Panc1 (cell line): ENCODE measurements around the gene ACVR1B. TPM values are rescaled to one million over a fixed set of nuclear protein-coding genes. Genes with fewer than 3 reads are reported as not detected.

Source experiments
- ATAC-seq: fragments of 200-7000 bp; cut with Tn5 transposase; 2 replicates; pipeline ENCODE4 v1.9.1; 2020; ENCODE audit warnings: mild to moderate bottlenecking, moderate library complexity
- Bru-seq: library from RNA; stranded (reverse); fragments of 400-500 nt; gene quantifications from one replicate; lab custom pipeline; 2021; lab: Mats Ljungman, UMichigan
- BruChase-seq, 2 experiments: library from RNA; stranded (reverse); fragments of 400-500 nt; gene quantifications; one replicate each; lab custom pipeline; 2021; lab: Mats Ljungman, UMichigan
- BruUV-seq: library from RNA; stranded (reverse); fragments of 400-500 nt; replicated peaks from 2 replicates; lab custom pipeline; 2021; lab: Mats Ljungman, UMichigan
- CTCF ChIA-PET: fragments of 300-600 bp; sonication (Branson Sonifier 250); formaldehyde crosslinking; loops from one replicate; lab custom pipeline; 2022; ENCODE audit warnings: antibody characterized with exemption; lab: Charles Lee
- POLR2A ChIA-PET: fragments of 300-600 bp; sonication (Branson Sonifier 250); formaldehyde crosslinking; loops from one replicate; lab custom pipeline; 2022; ENCODE audit warnings: antibody characterized with exemption; lab: Charles Lee
- DNase-seq: peaks from one replicate; pipeline ENCODE4 v3.0.0-alpha.2; 2010; ENCODE audit warnings: low read depth, low spot score
- H3K27ac ChIP-seq: 2 replicates; pipeline ENCODE4 v1.5.1; 2011; ENCODE audit warnings: mild to moderate bottlenecking, low read length, inconsistent platforms
- H3K27me3 ChIP-seq: fragments of 200-500 bp; sonication (Bioruptor generic); 2 replicates; pipeline ENCODE4 v1.6.0; 2014; ENCODE audit warnings: low read length, inconsistent platforms; ENCODE audit not compliant: control insufficient read depth, insufficient read depth
- H3K36me3 ChIP-seq: fragments of 200-500 bp; sonication (Bioruptor generic); 2 replicates; pipeline ENCODE4 v1.5.1; 2014; ENCODE audit warnings: inconsistent platforms, mild to moderate bottlenecking, low read length, moderate library complexity; ENCODE audit not compliant: control insufficient read depth, insufficient read depth
- H3K4me1 ChIP-seq: 2 replicates; pipeline ENCODE4 v1.5.1; 2011; ENCODE audit warnings: inconsistent platforms, mild to moderate bottlenecking, low read length, moderate library complexity; ENCODE audit not compliant: control insufficient read depth, insufficient read depth
- H3K4me3 ChIP-seq, 2 experiments: 2 replicates each; pipeline ENCODE4 v1.5.1; 2011 to 2012; ENCODE audit warnings: low read depth in 2 of 2, low read length in 2 of 2, mild to moderate bottlenecking in 2 of 2, inconsistent platforms in 1 of 2, moderate library complexity in 1 of 2
- H3K9me3 ChIP-seq: fragments of 200-500 bp; sonication (Bioruptor generic); 2 replicates; pipeline ENCODE4 v1.5.1; 2014; ENCODE audit warnings: low read depth, mild to moderate bottlenecking, inconsistent platforms, low read length, moderate library complexity; ENCODE audit not compliant: control insufficient read depth, insufficient read depth
- POLR2AphosphoS5 ChIP-seq: IDR thresholded peaks from 2 replicates; pipeline ENCODE4 v1.6.1; 2012; ENCODE audit warnings: mild to moderate bottlenecking, low read depth, low read length, moderate library complexity
- SIN3A ChIP-seq: IDR thresholded peaks from 2 replicates; pipeline ENCODE4 v1.6.1; 2012; ENCODE audit warnings: low read depth, mild to moderate bottlenecking, low read length, moderate library complexity, borderline replicate concordance; ENCODE audit not compliant: insufficient read depth
- TCF7L2 ChIP-seq: IDR thresholded peaks from 2 replicates; pipeline ENCODE4 v1.6.1; 2011; ENCODE audit warnings: mild to moderate bottlenecking, low read depth, low read length, inconsistent platforms
- in situ Hi-C: cut with HindIII; loops from 2 replicates; pipeline ENCODE4 v1.10.0; 2016; ENCODE audit warnings: low sequenced_read_pairs, low pct_unique_long_range_greater_than_20kb
- intact Hi-C: fragments of 100-400 bp; cut with micrococcal nuclease; formaldehyde crosslinking; loops from one replicate; pipeline ENCODE4 v1.10.0; 2022; ENCODE audit not compliant: unreplicated experiment
- long read RNA-seq: library from polyadenylated mRNA; unstranded; transcript quantifications from one replicate; pipeline ENCODE4 v2.0.0, GENCODE V29; 2021; ENCODE audit not compliant: unreplicated experiment
- polyA plus RNA-seq: library from polyadenylated mRNA; unstranded; fragments of >200 nt; gene quantifications from one replicate; pipeline ENCODE4 v1.2.1, GENCODE V29; 2012; ENCODE audit warnings: missing spikeins; ENCODE audit not compliant: insufficient read length
- total RNA-seq: library from RNA; stranded (reverse); gene quantifications from one replicate; pipeline ENCODE4 v1.2.1, GENCODE V29; 2021; ENCODE audit not compliant: unreplicated experiment
- TF ChIP-seq, protein P1 (sequence below): fragments of 450-650 bp; IDR thresholded peaks from 2 replicates; pipeline ENCODE4 v1.5.1; 2017; ENCODE audit warnings: mild to moderate bottlenecking
- TF ChIP-seq, protein P2 (sequence below), 2 experiments: IDR thresholded peaks; 2 replicates each; pipeline ENCODE4 v1.6.1; 2011 to 2012; ENCODE audit warnings: low read depth in 2 of 2, control low read depth in 1 of 2, low read length in 1 of 2, mild to moderate bottlenecking in 1 of 2, moderate library complexity in 1 of 2; ENCODE audit not compliant: insufficient read depth in 1 of 2

The ACVR1B gene
- total RNA-seq (23.0 TPM), Bru-seq, nascent RNA (percentile 67 among the genes with signal in this experiment), BruChase-seq, experiment 1, labeled RNA remaining after a 2-hour chase (percentile 71 among the genes with signal in this experiment), BruChase-seq, experiment 2, labeled RNA remaining after a 6-hour chase (percentile 72 among the genes with signal in this experiment)
- polyA plus RNA-seq: 20.1 TPM
- long read RNA-seq, partial matches to known transcripts: 1 of 2 reads
- long read RNA-seq, other reads (novel, unspliced or antisense): 1 of 2 reads

DNA sequence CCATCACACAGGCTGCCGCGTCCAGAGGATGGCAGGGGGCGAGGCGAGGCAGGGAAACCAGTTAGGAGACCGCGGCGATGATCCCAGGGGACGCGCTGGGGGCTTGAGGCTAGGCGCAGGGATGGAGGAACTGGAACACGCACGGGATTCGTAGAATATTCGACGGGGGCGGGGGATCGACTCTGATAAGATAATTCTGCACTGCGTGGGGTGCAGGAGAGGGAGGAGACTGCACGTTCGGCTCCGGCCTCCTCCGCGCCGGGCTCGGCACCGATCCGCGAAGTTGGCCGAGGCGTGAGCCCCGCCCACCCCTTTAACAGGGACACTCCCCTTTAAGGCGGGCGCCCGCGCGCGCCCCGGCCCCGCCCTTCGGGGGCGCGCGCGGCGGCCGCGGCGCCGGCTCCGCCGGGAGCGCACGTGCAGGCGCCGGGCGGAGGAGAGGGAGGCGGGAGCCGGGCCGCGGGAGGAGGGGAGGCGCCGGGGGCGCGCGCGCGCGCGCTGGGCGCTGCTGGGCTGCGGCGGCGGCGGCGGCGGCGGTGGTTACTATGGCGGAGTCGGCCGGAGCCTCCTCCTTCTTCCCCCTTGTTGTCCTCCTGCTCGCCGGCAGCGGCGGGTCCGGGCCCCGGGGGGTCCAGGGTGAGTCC lies at the start of gene ACVR1B:
Gene ACVR1B, plus strand, starts transcription at position 501 of the 644 bp plus-strand sequence. Its CDS starts 45 bp downstream, at position 546.
- H3K27me3 ChIP-seq: peaks cover 12% of the 10 kb centered on the region
- no TSS peak for BruUV-seq
- ChIA-PET CTCF (no interaction called here), POLR2A (no interaction called here)
- peak within 1 kb of the TSS; percentile 83 to 89 for H3K4me3 ChIP-seq
- in situ Hi-C loops (no loop called here), intact Hi-C loops (no loop called here)
- H3K9me3 ChIP-seq: no peaks in the 10 kb centered on the region
- TF ChIP-seq POLR2AphosphoS5 (no peak), TCF7L2 (no peak), SIN3A (no peak)
- TF ChIP-seq, protein P1, sequence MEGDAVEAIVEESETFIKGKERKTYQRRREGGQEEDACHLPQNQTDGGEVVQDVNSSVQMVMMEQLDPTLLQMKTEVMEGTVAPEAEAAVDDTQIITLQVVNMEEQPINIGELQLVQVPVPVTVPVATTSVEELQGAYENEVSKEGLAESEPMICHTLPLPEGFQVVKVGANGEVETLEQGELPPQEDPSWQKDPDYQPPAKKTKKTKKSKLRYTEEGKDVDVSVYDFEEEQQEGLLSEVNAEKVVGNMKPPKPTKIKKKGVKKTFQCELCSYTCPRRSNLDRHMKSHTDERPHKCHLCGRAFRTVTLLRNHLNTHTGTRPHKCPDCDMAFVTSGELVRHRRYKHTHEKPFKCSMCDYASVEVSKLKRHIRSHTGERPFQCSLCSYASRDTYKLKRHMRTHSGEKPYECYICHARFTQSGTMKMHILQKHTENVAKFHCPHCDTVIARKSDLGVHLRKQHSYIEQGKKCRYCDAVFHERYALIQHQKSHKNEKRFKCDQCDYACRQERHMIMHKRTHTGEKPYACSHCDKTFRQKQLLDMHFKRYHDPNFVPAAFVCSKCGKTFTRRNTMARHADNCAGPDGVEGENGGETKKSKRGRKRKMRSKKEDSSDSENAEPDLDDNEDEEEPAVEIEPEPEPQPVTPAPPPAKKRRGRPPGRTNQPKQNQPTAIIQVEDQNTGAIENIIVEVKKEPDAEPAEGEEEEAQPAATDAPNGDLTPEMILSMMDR: no peak
- TF ChIP-seq, protein P2, sequence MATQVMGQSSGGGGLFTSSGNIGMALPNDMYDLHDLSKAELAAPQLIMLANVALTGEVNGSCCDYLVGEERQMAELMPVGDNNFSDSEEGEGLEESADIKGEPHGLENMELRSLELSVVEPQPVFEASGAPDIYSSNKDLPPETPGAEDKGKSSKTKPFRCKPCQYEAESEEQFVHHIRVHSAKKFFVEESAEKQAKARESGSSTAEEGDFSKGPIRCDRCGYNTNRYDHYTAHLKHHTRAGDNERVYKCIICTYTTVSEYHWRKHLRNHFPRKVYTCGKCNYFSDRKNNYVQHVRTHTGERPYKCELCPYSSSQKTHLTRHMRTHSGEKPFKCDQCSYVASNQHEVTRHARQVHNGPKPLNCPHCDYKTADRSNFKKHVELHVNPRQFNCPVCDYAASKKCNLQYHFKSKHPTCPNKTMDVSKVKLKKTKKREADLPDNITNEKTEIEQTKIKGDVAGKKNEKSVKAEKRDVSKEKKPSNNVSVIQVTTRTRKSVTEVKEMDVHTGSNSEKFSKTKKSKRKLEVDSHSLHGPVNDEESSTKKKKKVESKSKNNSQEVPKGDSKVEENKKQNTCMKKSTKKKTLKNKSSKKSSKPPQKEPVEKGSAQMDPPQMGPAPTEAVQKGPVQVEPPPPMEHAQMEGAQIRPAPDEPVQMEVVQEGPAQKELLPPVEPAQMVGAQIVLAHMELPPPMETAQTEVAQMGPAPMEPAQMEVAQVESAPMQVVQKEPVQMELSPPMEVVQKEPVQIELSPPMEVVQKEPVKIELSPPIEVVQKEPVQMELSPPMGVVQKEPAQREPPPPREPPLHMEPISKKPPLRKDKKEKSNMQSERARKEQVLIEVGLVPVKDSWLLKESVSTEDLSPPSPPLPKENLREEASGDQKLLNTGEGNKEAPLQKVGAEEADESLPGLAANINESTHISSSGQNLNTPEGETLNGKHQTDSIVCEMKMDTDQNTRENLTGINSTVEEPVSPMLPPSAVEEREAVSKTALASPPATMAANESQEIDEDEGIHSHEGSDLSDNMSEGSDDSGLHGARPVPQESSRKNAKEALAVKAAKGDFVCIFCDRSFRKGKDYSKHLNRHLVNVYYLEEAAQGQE (IDR thresholded peaks at IDR 0.05; ENCODE audit: insufficient read depth in 1 of 2, low read depth in 2 of 2, low read length in 1 of 2): no peak
- H3K4me1 ChIP-seq: peaks cover 35% of the 10 kb centered on the region
- H3K27ac ChIP-seq: peak within 1 kb of the TSS; percentile 88
- peak; percentile 95 for ATAC-seq
- peak; percentile 41 for DNase-seq
- peaks cover 5% of the 10 kb centered on the region; the same call in 1 of the 2 replicates for H3K36me3 ChIP-seq

DNA sequence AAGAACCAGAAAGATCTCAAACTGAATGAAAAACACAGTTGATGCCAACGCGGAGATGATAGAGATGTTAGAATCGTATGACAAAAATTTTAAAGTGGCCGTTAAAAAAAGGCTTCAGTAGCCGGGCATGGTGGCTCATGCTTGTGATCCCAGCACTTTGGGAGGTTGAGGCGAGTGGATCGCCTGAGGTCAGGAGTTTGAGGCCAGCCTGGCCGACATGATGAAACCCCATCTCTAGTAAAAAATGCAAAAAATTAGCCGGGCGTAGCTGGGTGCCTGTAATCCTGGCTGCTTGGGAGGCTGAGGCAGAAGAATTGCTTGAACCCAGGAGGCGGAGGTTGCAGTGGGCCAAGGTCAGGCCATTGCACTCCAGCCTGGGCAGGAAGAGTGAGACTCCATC lies 49.6 kb upstream of the ACVR1B start:
- no peaks in the 10 kb centered on the region for H3K36me3 ChIP-seq
- in situ Hi-C loops: no loop called here
- H3K4me3 ChIP-seq: no peak overlapping the region
- ChIA-PET CTCF (no interaction called here), POLR2A (no interaction called here)
- no peak overlapping the region for H3K27ac ChIP-seq
- H3K4me1 ChIP-seq: no peaks in the 10 kb centered on the region
- H3K9me3 ChIP-seq: no peaks in the 10 kb centered on the region
- DNase-seq (no peak), ATAC-seq (no peak)
- no peaks in the 10 kb centered on the region for H3K27me3 ChIP-seq
- BruUV-seq: no TSS peak
- TF ChIP-seq, protein P1: no peak
- TF ChIP-seq TCF7L2 (no peak), SIN3A (no peak)
- TF ChIP-seq, protein P2 (IDR thresholded peaks at IDR 0.05; ENCODE audit: insufficient read depth in 1 of 2, low read depth in 2 of 2, low read length in 1 of 2): no peak
- intact Hi-C loops: no loop called here
